Keratinocyte (primary cell): ENCODE data around the gene NUDT3. TPM values are rescaled to one million over a fixed set of nuclear protein-coding genes. Genes with fewer than 3 reads are reported as not detected.
"Not testable (repeated sequence)": the region's sequence is repeated elsewhere in the genome, so short reads cannot be mapped to it uniquely, and the experiment has no call there.

Source experiments
- DNase-seq: peaks from one replicate; pipeline ENCODE4 v3.0.0-alpha.2; 2011; ENCODE audit warnings: low read depth, missing footprints, low spot score
- FAIRE-seq: peaks from 2 replicates; lab custom pipeline; 2011; peaks lifted over from hg19 to GRCh38; lab: Jason Lieb, UNC
- H2AFZ ChIP-seq: 2 replicates; pipeline ENCODE4 v1.6.0; 2012; ENCODE audit warnings: low read length, control low read depth, inconsistent platforms; ENCODE audit not compliant: control insufficient read depth
- H3K27ac ChIP-seq: 2 replicates; pipeline ENCODE4 v1.5.1; 2011; ENCODE audit warnings: low read length; ENCODE audit not compliant: control insufficient read depth, insufficient read depth
- H3K27me3 ChIP-seq: 3 replicates; pipeline ENCODE4 v1.6.0; 2011; ENCODE audit warnings: low read length; ENCODE audit not compliant: control insufficient read depth, insufficient read depth; ENCODE audit errors: extremely low read depth
- H3K36me3 ChIP-seq, 2 experiments: 2 replicates in 1 of 2; 3 replicates in 1 of 2; pipeline ENCODE4 v1.5.1; 2011; ENCODE audit warnings: low read length in 2 of 2, mild to moderate bottlenecking in 1 of 2; ENCODE audit not compliant: control insufficient read depth in 2 of 2, insufficient read depth in 2 of 2; ENCODE audit errors: extremely low read depth in 1 of 2
- H3K4me1 ChIP-seq: 3 replicates; pipeline ENCODE4 v1.5.1; 2011; ENCODE audit warnings: low read length; ENCODE audit not compliant: control insufficient read depth, insufficient read depth; ENCODE audit errors: extremely low read depth
- H3K4me2 ChIP-seq: 3 replicates; pipeline ENCODE4 v1.6.0; 2011; ENCODE audit warnings: low read depth, low read length; ENCODE audit not compliant: control insufficient read depth, insufficient read depth; ENCODE audit errors: extremely low read depth
- H3K4me3 ChIP-seq, 3 experiments: fragments of 200-600 bp in 1 of 3; sonication (generic) in 1 of 3; 2 replicates in 2 of 3; 3 replicates in 1 of 3; pipeline ENCODE4 v1.5.1; 2011 to 2016; ENCODE audit warnings: low read length in 3 of 3, mild to moderate bottlenecking in 3 of 3, control low read depth in 2 of 3, inconsistent platforms in 1 of 3, low read depth in 1 of 3, mixed read lengths in 1 of 3, mixed run types in 1 of 3, moderate library complexity in 1 of 3; ENCODE audit not compliant: control insufficient read depth in 2 of 3, insufficient read depth in 2 of 3; ENCODE audit errors: extremely low read depth in 1 of 3
- H3K79me2 ChIP-seq: 2 replicates; pipeline ENCODE4 v1.6.0; 2012; ENCODE audit warnings: low read length; ENCODE audit not compliant: control insufficient read depth, insufficient read depth
- H3K9ac ChIP-seq: 3 replicates; pipeline ENCODE4 v1.6.0; 2011; ENCODE audit warnings: low read length; ENCODE audit not compliant: control insufficient read depth, insufficient read depth; ENCODE audit errors: extremely low read depth
- H3K9me1 ChIP-seq: 3 replicates; pipeline ENCODE4 v1.6.0; 2011; ENCODE audit warnings: low read length; ENCODE audit not compliant: control insufficient read depth, insufficient read depth; ENCODE audit errors: extremely low read depth
- H3K9me3 ChIP-seq: 2 replicates; pipeline ENCODE4 v1.5.1; 2012; ENCODE audit warnings: low read depth, low read length; ENCODE audit not compliant: control insufficient read depth
- H4K20me1 ChIP-seq: 3 replicates; pipeline ENCODE4 v1.6.0; 2011; ENCODE audit warnings: low read length; ENCODE audit not compliant: control insufficient read depth, insufficient read depth; ENCODE audit errors: extremely low read depth
- EZH2 ChIP-seq: IDR thresholded peaks from one replicate; pipeline ENCODE4 v1.6.1; 2012; ENCODE audit warnings: inconsistent platforms, mild to moderate bottlenecking, low read length, moderate library complexity
- dilution Hi-C: fragments of 300-500 bp; cut with MboI; formaldehyde crosslinking; loops from one replicate; pipeline ENCODE4 v1.7.0; 2020; ENCODE audit warnings: low sequenced_read_pairs; ENCODE audit not compliant: extremely low pct_ligation_motif_present
- polyA plus RNA-seq, 5 experiments: library from polyadenylated mRNA; depleted of rRNA in 3 of 5; stranded (reverse) in 3 of 5; stranded (forward) in 1 of 5; unstranded in 1 of 5; fragments of >200 nt; gene quantifications; 1 replicate in 1 of 5; 2 replicates in 3 of 5; 3 replicates in 1 of 5; pipeline versions ENCODE4 v1.2.1 to v1.2.3, GENCODE V29; 2011 to 2012; ENCODE audit warnings: missing spikeins in 2 of 5, low read depth in 1 of 5, low replicate concordance in 1 of 5
- TF ChIP-seq, protein P1 (sequence below), 3 experiments: IDR thresholded peaks in 1 of 3; conservative IDR thresholded peaks in 1 of 3; optimal IDR thresholded peaks in 1 of 3; 2 replicates in 2 of 3; 3 replicates in 1 of 3; pipeline versions ENCODE3 to v1.5.1; 2011; ENCODE audit warnings: low read length in 3 of 3, mild to moderate bottlenecking in 3 of 3, moderate library complexity in 2 of 3, control low read depth in 1 of 3, inconsistent platforms in 1 of 3; ENCODE audit not compliant: insufficient read depth in 2 of 3; ENCODE audit errors: extremely low read depth in 1 of 3

The NUDT3 gene
- polyA plus RNA-seq, 1 donor (not counting 4 experiments of a cell fraction or from before 2014, with no cell fraction given) = 16.5 TPM

DNA sequence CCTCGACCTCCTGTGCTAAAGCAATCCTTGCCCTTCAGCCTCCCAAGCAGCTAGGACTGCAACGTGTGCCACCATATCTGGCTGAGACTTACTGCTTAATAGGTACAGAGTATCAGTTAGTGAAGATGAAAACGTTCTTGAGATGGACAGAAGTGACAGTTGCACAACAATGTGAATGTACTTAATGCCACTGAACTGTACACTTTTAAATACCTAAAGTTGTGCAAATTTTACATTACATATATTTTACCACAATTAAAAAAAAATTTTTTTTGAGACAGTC is 25.9 kb downstream of the NUDT3 start:
- no peaks in the 10 kb centered on the region for H3K4me1 ChIP-seq
- no peak overlapping the region for H2AFZ ChIP-seq
- H3K9me3 ChIP-seq = no peaks in the 10 kb centered on the region
- no peak overlapping the region for H3K4me2 ChIP-seq
- DNase-seq = no peak
- peaks cover 4% of the 10 kb centered on the region for H3K9me1 ChIP-seq
- TF ChIP-seq, protein P1, sequence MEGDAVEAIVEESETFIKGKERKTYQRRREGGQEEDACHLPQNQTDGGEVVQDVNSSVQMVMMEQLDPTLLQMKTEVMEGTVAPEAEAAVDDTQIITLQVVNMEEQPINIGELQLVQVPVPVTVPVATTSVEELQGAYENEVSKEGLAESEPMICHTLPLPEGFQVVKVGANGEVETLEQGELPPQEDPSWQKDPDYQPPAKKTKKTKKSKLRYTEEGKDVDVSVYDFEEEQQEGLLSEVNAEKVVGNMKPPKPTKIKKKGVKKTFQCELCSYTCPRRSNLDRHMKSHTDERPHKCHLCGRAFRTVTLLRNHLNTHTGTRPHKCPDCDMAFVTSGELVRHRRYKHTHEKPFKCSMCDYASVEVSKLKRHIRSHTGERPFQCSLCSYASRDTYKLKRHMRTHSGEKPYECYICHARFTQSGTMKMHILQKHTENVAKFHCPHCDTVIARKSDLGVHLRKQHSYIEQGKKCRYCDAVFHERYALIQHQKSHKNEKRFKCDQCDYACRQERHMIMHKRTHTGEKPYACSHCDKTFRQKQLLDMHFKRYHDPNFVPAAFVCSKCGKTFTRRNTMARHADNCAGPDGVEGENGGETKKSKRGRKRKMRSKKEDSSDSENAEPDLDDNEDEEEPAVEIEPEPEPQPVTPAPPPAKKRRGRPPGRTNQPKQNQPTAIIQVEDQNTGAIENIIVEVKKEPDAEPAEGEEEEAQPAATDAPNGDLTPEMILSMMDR (optimal IDR thresholded peaks at IDR 0.05 in 1 of 3, IDR thresholded peaks at IDR 0.05 in 1 of 3, conservative IDR thresholded peaks at IDR 0.05 in 1 of 3; ENCODE audit: extremely low read depth in 1 of 3, insufficient read depth in 2 of 3, low read length in 3 of 3) = no peak
- TF ChIP-seq EZH2 = no peak
- H4K20me1 ChIP-seq = peaks cover 9% of the 10 kb centered on the region
- no peaks in the 10 kb centered on the region for H3K27me3 ChIP-seq
- no peak overlapping the region for H3K4me3 ChIP-seq
- dilution Hi-C loops = no loop called here
- no peak overlapping the region for H3K27ac ChIP-seq
- no peaks in the 10 kb centered on the region for H3K36me3 ChIP-seq
- peaks cover 71% of the 10 kb centered on the region for H3K79me2 ChIP-seq
- no peak for FAIRE-seq
- no peak overlapping the region for H3K9ac ChIP-seq

DNA sequence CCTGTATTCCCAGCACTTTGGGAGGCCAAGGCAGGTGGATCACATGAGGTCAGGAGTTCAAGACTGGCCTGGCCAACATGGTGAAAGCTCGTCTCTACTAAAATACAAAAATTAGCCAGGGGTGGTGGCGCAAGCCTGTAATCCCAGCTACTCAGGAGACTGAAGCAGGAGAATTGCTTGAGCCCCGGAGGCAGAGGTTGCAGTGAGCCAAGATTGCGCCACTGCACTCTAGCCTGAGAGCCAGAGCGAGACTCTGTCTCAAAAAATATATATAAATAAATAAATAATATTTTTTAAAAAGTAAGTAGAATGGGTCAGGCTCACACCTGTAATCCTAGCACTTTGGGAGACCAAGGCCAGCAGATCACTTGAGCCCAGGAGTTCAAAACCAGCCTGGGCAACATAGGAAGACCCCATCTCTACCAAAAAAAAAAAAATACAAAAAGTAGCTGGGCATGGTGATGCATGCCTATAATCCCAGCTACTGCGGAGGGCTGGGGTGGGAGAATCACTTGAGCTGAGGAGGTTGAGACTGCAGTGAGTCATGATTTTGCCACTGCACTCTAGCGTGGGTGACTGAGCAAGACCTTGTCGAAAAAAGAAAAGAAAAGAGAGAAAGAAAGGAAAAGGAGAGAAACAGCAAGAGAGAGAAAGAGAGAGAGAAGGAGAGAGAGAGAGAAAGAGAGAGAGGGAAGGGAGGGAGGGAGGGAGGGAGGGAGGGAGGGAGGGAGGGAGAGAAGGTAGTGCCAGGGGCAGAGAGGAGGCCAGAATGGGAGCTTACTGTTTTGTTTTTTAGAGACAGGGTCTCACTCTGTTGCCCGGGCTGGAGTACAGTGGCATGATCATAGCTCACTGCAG is 26.5 kb downstream of the NUDT3 start:
- H3K9me3 ChIP-seq, H3K9me1 ChIP-seq, H4K20me1 ChIP-seq, H3K9ac ChIP-seq, DNase-seq, H3K27me3 ChIP-seq, H3K4me3 ChIP-seq, H3K4me1 ChIP-seq, H3K4me2 ChIP-seq, H2AFZ ChIP-seq, H3K27ac ChIP-seq, H3K36me3 ChIP-seq, dilution Hi-C loops, FAIRE-seq: not testable (repeated sequence)
- H3K79me2 ChIP-seq = peaks cover 72% of the 10 kb centered on the region

DNA sequence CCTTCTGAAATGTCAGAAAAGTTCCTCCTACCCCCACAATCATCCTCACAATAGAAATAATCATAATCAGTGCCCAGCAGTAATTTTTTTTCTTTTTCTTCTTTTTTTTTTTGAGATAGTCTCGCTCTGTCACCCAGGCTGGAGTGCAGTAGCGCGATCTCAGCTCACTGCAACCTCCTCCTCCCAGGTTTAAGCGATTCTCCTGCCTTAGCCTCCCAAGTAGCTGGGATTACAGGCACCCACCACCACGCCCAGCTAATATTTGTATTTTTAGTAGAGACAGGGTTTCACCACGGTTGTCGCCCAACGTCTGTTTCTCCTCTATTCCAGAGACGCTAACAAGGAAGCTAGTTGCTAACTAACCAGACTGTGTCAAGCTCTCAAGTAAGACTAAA is 28.8 kb downstream of the NUDT3 start:
- H3K4me2 ChIP-seq, H3K4me3 ChIP-seq, H3K9ac ChIP-seq, dilution Hi-C loops, DNase-seq, FAIRE-seq, H2AFZ ChIP-seq, H3K27ac ChIP-seq, H3K9me1 ChIP-seq, H4K20me1 ChIP-seq, H3K9me3 ChIP-seq, H3K36me3 ChIP-seq, H3K27me3 ChIP-seq: not testable (repeated sequence)
- Histone ChIP-seq H3K4me1 (peaks cover 15% of the 10 kb centered on the region), H3K79me2 (peaks cover 72% of the 10 kb centered on the region)
